GM12878 (cell line): ENCODE results near the gene IL4. TPM values are rescaled to one million over a fixed set of nuclear protein-coding genes. Genes with fewer than 3 reads are reported as not detected.

Source experiments
- ATAC-seq: fragments of 200-7000 bp; cut with Tn5 transposase; 3 replicates; pipeline ENCODE4 v1.9.1; 2020; ENCODE audit warnings: mild to moderate bottlenecking, moderate library complexity
- BruUV-seq: library from RNA; stranded (reverse); fragments of 400-500 nt; replicated peaks from 2 replicates; lab custom pipeline; 2021; lab: Mats Ljungman, UMichigan
- CTCF ChIA-PET: fragments of 300-600 bp; sonication (Branson Sonifier 250); formaldehyde crosslinking; extraction: SDS; loops from one replicate; lab custom pipeline; 2021; ENCODE audit warnings: inconsistent platforms; lab: Yijun Ruan, JAX
- POLR2A ChIA-PET: fragments of 350-600 bp; formaldehyde crosslinking; extraction: SDS; loops from one replicate; lab custom pipeline; 2021; ENCODE audit warnings: inconsistent platforms; lab: Charles Lee
- RAD21 ChIA-PET: fragments of 300-600 bp; sonication (Branson Sonifier 250); formaldehyde crosslinking; loops from one replicate; lab custom pipeline; 2023; ENCODE audit warnings: antibody characterized with exemption; ENCODE audit not compliant: unreplicated experiment; lab: Charles Lee
- SMC1A ChIA-PET: fragments of 300-600 bp; sonication (Branson Sonifier 250); formaldehyde crosslinking; loops from one replicate; lab custom pipeline; 2023; ENCODE audit not compliant: unreplicated experiment, uncharacterized antibody; lab: Charles Lee
- DNase-seq: peaks from one replicate; pipeline ENCODE4 v3.0.0-alpha.2; 2011; ENCODE audit warnings: low read depth, low spot score
- FAIRE-seq: peaks from 3 replicates; lab custom pipeline; 2011; peaks lifted over from hg19 to GRCh38; lab: Jason Lieb, UNC
- H2AFZ ChIP-seq: 2 replicates; pipeline ENCODE4 v1.6.0; 2011; ENCODE audit warnings: low read depth, low read length, control low read depth; ENCODE audit not compliant: control insufficient read depth
- H3K27ac ChIP-seq: 2 replicates; pipeline ENCODE4 v1.5.1; 2011; ENCODE audit warnings: control low read depth; ENCODE audit not compliant: control insufficient read depth, insufficient read depth
- H3K27me3 ChIP-seq, 2 experiments: replicated peaks in 1 of 2; 2 replicates each; pipeline versions ENCODE4 v1.6.0 to v1.6.1; 2011; ENCODE audit warnings: low read length in 1 of 2; ENCODE audit not compliant: control insufficient read depth in 2 of 2, insufficient read depth in 2 of 2
- H3K36me3 ChIP-seq, 2 experiments: 2 replicates each; pipeline ENCODE4 v1.5.1; 2011; ENCODE audit warnings: low read length in 1 of 2; ENCODE audit not compliant: control insufficient read depth in 2 of 2, insufficient read depth in 2 of 2
- H3K4me1 ChIP-seq: 2 replicates; pipeline ENCODE4 v1.6.1; 2011; ENCODE audit warnings: mild to moderate bottlenecking, low read length, moderate library complexity, mixed read lengths; ENCODE audit not compliant: control insufficient read depth, insufficient read depth
- H3K4me2 ChIP-seq: 2 replicates; pipeline ENCODE4 v1.6.0; 2011; ENCODE audit warnings: control low read depth; ENCODE audit not compliant: control insufficient read depth, insufficient read depth
- H3K4me3 ChIP-seq: fragments of 200-600 bp; sonication (generic); 2 replicates; pipeline ENCODE4 v1.5.1; 2016
- H3K79me2 ChIP-seq: 2 replicates; pipeline ENCODE4 v1.6.0; 2011; ENCODE audit warnings: low read length; ENCODE audit not compliant: control insufficient read depth, insufficient read depth
- H3K9ac ChIP-seq: 2 replicates; pipeline ENCODE4 v1.8.0; 2011; ENCODE audit warnings: low read length, control low read depth, mixed read lengths; ENCODE audit not compliant: control insufficient read depth, insufficient read depth
- H3K9me3 ChIP-seq: replicated peaks from 3 replicates; pipeline ENCODE4 v1.5.1; 2011; ENCODE audit warnings: mild to moderate bottlenecking, low read length; ENCODE audit not compliant: control insufficient read depth, insufficient read depth
- H4K20me1 ChIP-seq: 2 replicates; pipeline ENCODE4 v1.6.0; 2011; ENCODE audit not compliant: control insufficient read depth, insufficient read depth
- CBFB ChIP-seq: IDR thresholded peaks from 2 replicates; pipeline ENCODE4 v1.6.1; 2016; ENCODE audit warnings: antibody characterized with exemption, low read depth
- CHD1 ChIP-seq: IDR thresholded peaks from 2 replicates; pipeline ENCODE4 v1.6.1; 2012; ENCODE audit warnings: low read depth, low read length, improper control_type of control experiment
- CHD4 ChIP-seq: fragments of 200-600 bp; sonication (generic); IDR thresholded peaks from 2 replicates; pipeline ENCODE4 v1.6.1; 2016; ENCODE audit warnings: mild to moderate bottlenecking
- E2F8 ChIP-seq: fragments of 450-650 bp; IDR thresholded peaks from 2 replicates; pipeline ENCODE4 v1.6.1; 2018; ENCODE audit warnings: mild to moderate bottlenecking, low read depth, moderate library complexity; ENCODE audit not compliant: partially characterized antibody
- ELK1 ChIP-seq: IDR thresholded peaks from 2 replicates; pipeline ENCODE4 v1.6.1; 2012; ENCODE audit warnings: low read depth, low read length, improper control_type of control experiment
- EP300 ChIP-seq, 2 experiments: fragments of 150-350 bp in 1 of 2; IDR thresholded peaks; 2 replicates each; pipeline ENCODE4 v1.6.1; 2011 to 2012; ENCODE audit warnings: low read depth in 2 of 2, low read length in 2 of 2, borderline replicate concordance in 1 of 2, improper control_type of control experiment in 1 of 2, inconsistent platforms in 1 of 2; ENCODE audit not compliant: control insufficient read depth in 1 of 2
- GABPA ChIP-seq: IDR thresholded peaks from 2 replicates; pipeline ENCODE4 v1.6.1; 2014; ENCODE audit warnings: antibody characterized with exemption, low read depth, mild to moderate bottlenecking, inconsistent platforms
- HDGF ChIP-seq: fragments of 450-650 bp; IDR thresholded peaks from 2 replicates; pipeline ENCODE4 v1.6.1; 2016; ENCODE audit warnings: antibody characterized with exemption
- JUNB ChIP-seq: IDR thresholded peaks from 2 replicates; pipeline ENCODE4 v1.6.1; 2016; ENCODE audit warnings: antibody characterized with exemption, mild to moderate bottlenecking
- MLLT1 ChIP-seq: fragments of 450-650 bp; IDR thresholded peaks from 2 replicates; pipeline ENCODE4 v1.6.1; 2016; ENCODE audit warnings: mild to moderate bottlenecking
- MTA2 ChIP-seq: fragments of 450-650 bp; IDR thresholded peaks from 2 replicates; pipeline ENCODE4 v1.6.1; 2016; ENCODE audit warnings: low read depth, mild to moderate bottlenecking, moderate library complexity
- MYB ChIP-seq: fragments of 150-350 bp; IDR thresholded peaks from 2 replicates; pipeline ENCODE4 v1.6.1; 2014; ENCODE audit warnings: mild to moderate bottlenecking, low read depth, low read length, borderline replicate concordance
- MYC ChIP-seq: IDR thresholded peaks from 2 replicates; pipeline ENCODE4 v1.6.1; 2011; ENCODE audit warnings: mild to moderate bottlenecking, low read length, moderate library complexity, inconsistent platforms; ENCODE audit not compliant: insufficient read depth, insufficient replicate concordance, insufficient read length, severe bottlenecking
- PKNOX1 ChIP-seq: fragments of 450-650 bp; IDR thresholded peaks from 2 replicates; pipeline ENCODE4 v1.6.1; 2016; ENCODE audit warnings: mild to moderate bottlenecking
- POU2F2 ChIP-seq: IDR thresholded peaks from 3 replicates; pipeline ENCODE4 v1.6.1; 2011; ENCODE audit warnings: low read depth, mild to moderate bottlenecking, low read length, borderline replicate concordance
- SPI1 ChIP-seq: IDR thresholded peaks from 2 replicates; pipeline ENCODE4 v1.6.1; 2011; ENCODE audit warnings: low read depth, mild to moderate bottlenecking, low read length, moderate library complexity, borderline replicate concordance; ENCODE audit not compliant: insufficient read depth
- WGBS: methylation state at CpG from one replicate; pipeline ENCODE4 v1.1.6; 2016; ENCODE audit warnings: low lambda C conversion rate; ENCODE audit not compliant: insufficient replicate concordance, insufficient coverage; ENCODE audit errors: missing lambda C conversion rate; 5-methylcytosine and 5-hydroxymethylcytosine counted together
- in situ Hi-C: fragments of 300-500 bp; cut with MboI; formaldehyde crosslinking; loops from 9 replicates; pipeline ENCODE4 v1.14.3; 2018; ENCODE audit warnings: mixed read lengths
- intact Hi-C: fragments of 100-400 bp; cut with micrococcal nuclease; formaldehyde crosslinking; loops from one replicate; pipeline ENCODE4 v1.14.2; 2022; ENCODE audit not compliant: unreplicated experiment
- polyA plus RNA-seq, 11 experiments: library from polyadenylated mRNA; depleted of rRNA in 4 of 11; unstranded in 6 of 11; stranded (reverse) in 5 of 11; fragments of >200 nt; fragmentation: Nextera tagmentation in 4 of 11; fragmentation: Illumina TruSeq in 1 of 11; extraction: Ambion mirVana in 4 of 11; extraction: Trizol in 1 of 11; gene quantifications; 1 replicate in 1 of 11; 2 replicates in 10 of 11; pipeline versions ENCODE4 v1.2.1 to v1.2.3, GENCODE V29; 2011 to 2016; ENCODE audit warnings: inconsistent platforms in 2 of 11, missing spikeins in 2 of 11, low read depth in 1 of 11
- total RNA-seq, 4 experiments: library from RNA; depleted of rRNA in 3 of 4; stranded (reverse); fragments of >200 nt in 3 of 4; fragmentation: Illumina TruSeq in 1 of 4; extraction: Trizol in 1 of 4; gene quantifications; 2 replicates each; pipeline versions ENCODE4 v1.2.1 to v1.2.3, GENCODE V29; 2013 to 2021

IL4 gene
- total and polyA plus RNA-seq, 10 of the 15 experiments (the other 5 are each of a cell fraction or from before 2014, with no cell fraction given): 0.20 to 0.80 (median 0.50) TPM; not detected in 7

GRCh38 chr5:132656774-132657355 is 16.9 kb upstream of the IL4 start:
- H3K27me3 ChIP-seq: no peaks in the 10 kb centered on the region
- 0 out of 2 replicates have a peak overlapping the region, but pooled peaks have one; percentile 47 for H3K4me3 ChIP-seq
- no peaks in the 10 kb centered on the region for H3K36me3 ChIP-seq
- ATAC-seq (peak; percentile 5; the same call in 1 of the 3 replicates), DNase-seq (no peak), FAIRE-seq (no peak)
- no peaks in the 10 kb centered on the region for H4K20me1 ChIP-seq
- H3K4me1 ChIP-seq: peaks cover 45% of the 10 kb centered on the region
- peak overlapping the region; percentile 75 for H3K4me2 ChIP-seq
- in situ Hi-C loops: no loop called here
- WGBS: 58% methylated on average over 12 of the region's 12 CpGs
- intact Hi-C loops: no loop called here
- RAD21 ChIA-PET: interaction anchor here (1.1 to 9.2 kb wide), 5 partner anchors 16 to 450 kb away, joined by 3 to 113 read pairs (median 4); no protein-coding TSS in a partner anchor
- no TSS peak for BruUV-seq
- no peaks in the 10 kb centered on the region for H3K9me3 ChIP-seq
- H3K79me2 ChIP-seq: no peaks in the 10 kb centered on the region
- no peak overlapping the region for H3K9ac ChIP-seq
- H3K27ac ChIP-seq: no peak overlapping the region
- CTCF ChIA-PET: interaction anchor here (0.6 to 1.5 kb wide), 6 partner anchors 15 to 165 kb away, joined by 3 to 10 read pairs (median 3); no protein-coding TSS in a partner anchor
- POLR2A ChIA-PET: interaction anchor here (0.6 to 6.1 kb wide), 3 partner anchors 16 to 100 kb away, joined by 3 to 53 read pairs (median 3); no protein-coding TSS in a partner anchor
- SMC1A ChIA-PET: interaction anchor here (0.8 to 12.1 kb wide), 8 partner anchors 12 to 164 kb away, joined by 3 to 156 read pairs (median 6); partner anchors contain the start of gene IL4
- H2AFZ ChIP-seq: peak overlapping the region; percentile 16; the same call in 1 of the 2 replicates
- no peak for TF ChIP-seq PKNOX1
- no peak for TF ChIP-seq ELK1
- TF ChIP-seq SPI1: peak; percentile 38; the same call in 1 of the 2 replicates
- no peak for TF ChIP-seq CHD1
- peak; percentile 60; the same call in 1 of the 2 replicates for TF ChIP-seq HDGF
- TF ChIP-seq MYC: no peak
- no peak for TF ChIP-seq CBFB
- no peak for TF ChIP-seq JUNB
- TF ChIP-seq MLLT1: 0 out of 2 replicates have a peak, but pooled peaks have one; percentile 36
- no peak for TF ChIP-seq EP300 (IDR thresholded peaks at IDR 0.05; ENCODE audit: borderline replicate concordance in 1 of 2, control insufficient read depth in 1 of 2, low read depth in 2 of 2, low read length in 2 of 2)
- peak; percentile 5; the same call in 1 of the 2 replicates for TF ChIP-seq MTA2
- no peak for TF ChIP-seq MYB
- no peak for TF ChIP-seq CHD4
- TF ChIP-seq POU2F2: no peak
- TF ChIP-seq GABPA: no peak
- TF ChIP-seq E2F8: no peak
